ENCODE data around the gene WWOX.

WWOX gene

DNA sequence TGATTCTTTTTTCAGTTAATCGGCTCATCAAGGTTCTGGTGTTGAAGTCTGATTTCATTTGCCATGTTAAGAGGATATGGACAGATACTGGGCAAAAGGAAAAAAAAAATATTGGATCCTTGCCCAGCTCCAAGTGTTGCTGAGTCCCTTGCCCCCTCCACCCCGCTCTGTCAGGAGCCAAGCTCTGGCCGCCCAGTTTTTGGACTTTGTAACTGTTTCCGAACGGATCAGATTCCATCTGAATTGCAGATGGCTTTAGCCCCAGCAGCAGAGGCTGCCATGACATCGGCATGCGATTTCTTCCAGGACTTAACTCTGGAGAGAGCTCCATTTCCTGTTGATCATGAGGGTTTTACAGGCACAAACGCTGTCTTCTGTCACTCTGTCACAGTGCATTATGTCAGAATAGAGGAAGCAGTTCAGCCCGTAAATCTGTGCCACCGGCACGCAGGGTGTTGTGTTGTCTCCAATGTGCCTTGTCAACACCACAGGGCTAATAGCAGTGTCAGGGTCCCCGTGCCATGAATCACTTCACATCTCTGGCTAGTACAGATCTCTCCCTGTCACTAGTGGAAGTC is 885.5 kb downstream of the WWOX start:
- TF ChIP-seq OSR1 (CRISPR knock-in tag; IDR thresholded peaks at IDR 0.05), result no peak
- TF ChIP-seq BACH2 (CRISPR knock-in tag; IDR thresholded peaks at IDR 0.05; ENCODE audit: borderline replicate concordance), result no peak
- TF ChIP-seq, protein P1, sequence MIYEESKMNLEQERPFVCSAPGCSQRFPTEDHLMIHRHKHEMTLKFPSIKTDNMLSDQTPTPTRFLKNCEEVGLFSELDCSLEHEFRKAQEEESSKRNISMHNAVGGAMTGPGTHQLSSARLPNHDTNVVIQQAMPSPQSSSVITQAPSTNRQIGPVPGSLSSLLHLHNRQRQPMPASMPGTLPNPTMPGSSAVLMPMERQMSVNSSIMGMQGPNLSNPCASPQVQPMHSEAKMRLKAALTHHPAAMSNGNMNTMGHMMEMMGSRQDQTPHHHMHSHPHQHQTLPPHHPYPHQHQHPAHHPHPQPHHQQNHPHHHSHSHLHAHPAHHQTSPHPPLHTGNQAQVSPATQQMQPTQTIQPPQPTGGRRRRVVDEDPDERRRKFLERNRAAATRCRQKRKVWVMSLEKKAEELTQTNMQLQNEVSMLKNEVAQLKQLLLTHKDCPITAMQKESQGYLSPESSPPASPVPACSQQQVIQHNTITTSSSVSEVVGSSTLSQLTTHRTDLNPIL (CRISPR knock-in tag; IDR thresholded peaks at IDR 0.05; ENCODE audit: low read depth), result no peak
- no peak for TF ChIP-seq RARB (CRISPR knock-in tag; IDR thresholded peaks at IDR 0.05)
- no peak for TF ChIP-seq ZNF70 (CRISPR knock-in tag; IDR thresholded peaks at IDR 0.05)
- TF ChIP-seq ISL1 (CRISPR knock-in tag; IDR thresholded peaks at IDR 0.05), result no peak
- TF ChIP-seq, protein P2, sequence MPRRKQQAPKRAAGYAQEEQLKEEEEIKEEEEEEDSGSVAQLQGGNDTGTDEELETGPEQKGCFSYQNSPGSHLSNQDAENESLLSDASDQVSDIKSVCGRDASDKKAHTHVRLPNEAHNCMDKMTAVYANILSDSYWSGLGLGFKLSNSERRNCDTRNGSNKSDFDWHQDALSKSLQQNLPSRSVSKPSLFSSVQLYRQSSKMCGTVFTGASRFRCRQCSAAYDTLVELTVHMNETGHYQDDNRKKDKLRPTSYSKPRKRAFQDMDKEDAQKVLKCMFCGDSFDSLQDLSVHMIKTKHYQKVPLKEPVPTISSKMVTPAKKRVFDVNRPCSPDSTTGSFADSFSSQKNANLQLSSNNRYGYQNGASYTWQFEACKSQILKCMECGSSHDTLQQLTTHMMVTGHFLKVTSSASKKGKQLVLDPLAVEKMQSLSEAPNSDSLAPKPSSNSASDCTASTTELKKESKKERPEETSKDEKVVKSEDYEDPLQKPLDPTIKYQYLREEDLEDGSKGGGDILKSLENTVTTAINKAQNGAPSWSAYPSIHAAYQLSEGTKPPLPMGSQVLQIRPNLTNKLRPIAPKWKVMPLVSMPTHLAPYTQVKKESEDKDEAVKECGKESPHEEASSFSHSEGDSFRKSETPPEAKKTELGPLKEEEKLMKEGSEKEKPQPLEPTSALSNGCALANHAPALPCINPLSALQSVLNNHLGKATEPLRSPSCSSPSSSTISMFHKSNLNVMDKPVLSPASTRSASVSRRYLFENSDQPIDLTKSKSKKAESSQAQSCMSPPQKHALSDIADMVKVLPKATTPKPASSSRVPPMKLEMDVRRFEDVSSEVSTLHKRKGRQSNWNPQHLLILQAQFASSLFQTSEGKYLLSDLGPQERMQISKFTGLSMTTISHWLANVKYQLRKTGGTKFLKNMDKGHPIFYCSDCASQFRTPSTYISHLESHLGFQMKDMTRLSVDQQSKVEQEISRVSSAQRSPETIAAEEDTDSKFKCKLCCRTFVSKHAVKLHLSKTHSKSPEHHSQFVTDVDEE (CRISPR knock-in tag; IDR thresholded peaks at IDR 0.05), result no peak
- no peak for TF ChIP-seq CSDC2 (CRISPR knock-in tag; IDR thresholded peaks at IDR 0.05)
- no peak for TF ChIP-seq ZC3H10 (CRISPR knock-in tag; IDR thresholded peaks at IDR 0.05)
- TF ChIP-seq ESRRG (CRISPR knock-in tag; IDR thresholded peaks at IDR 0.05), result no peak
- no peak; the same call in 2 of the 3 replicates for ATAC-seq

DNA sequence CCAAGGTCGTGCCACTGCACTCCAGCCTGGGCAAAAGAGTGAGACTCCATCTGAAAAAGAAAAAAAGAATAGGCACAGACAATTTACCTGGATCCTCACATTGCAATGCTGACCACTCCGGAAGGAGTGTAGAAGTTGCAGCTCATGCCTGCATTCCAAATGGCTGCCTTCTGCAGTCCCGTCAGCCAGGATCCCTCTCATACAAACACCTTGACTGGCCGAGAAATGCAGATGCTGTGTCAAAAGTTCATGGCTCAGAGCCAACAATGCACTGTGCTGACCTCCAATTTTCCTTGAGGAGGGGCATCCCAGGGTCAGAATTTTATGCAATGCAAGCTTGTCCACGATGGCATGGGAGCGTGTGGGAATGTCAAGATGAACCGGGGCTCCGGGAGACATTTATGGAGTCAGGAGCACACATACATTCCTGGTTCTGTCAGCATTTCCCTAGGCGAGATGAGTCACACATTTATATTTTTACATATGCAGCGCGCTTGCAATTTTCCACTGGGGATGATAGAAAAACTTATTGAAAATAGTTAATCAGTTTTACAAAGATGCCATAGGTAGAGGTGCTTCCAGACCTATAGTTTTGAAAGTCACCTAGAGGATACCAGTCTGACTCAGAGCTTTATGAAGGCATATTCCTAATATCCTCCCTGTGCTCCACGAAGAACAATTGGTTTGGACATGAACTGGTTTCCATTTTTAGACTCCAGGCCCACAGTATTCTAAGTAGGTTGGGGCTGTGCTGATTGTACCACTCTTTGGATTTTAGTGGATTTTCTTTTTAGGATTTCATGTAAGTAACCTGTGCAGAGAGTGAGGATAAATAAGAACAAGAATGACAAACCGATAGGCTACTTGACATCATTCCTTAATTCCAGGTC is 886.5 kb downstream of the WWOX start:
- no peak for TF ChIP-seq PPARA (CRISPR knock-in tag; IDR thresholded peaks at IDR 0.05; ENCODE audit: borderline replicate concordance)
- no peak for TF ChIP-seq ARNTL (CRISPR knock-in tag; IDR thresholded peaks at IDR 0.05; ENCODE audit: borderline replicate concordance, low read depth)
- TF ChIP-seq RARB (CRISPR knock-in tag; IDR thresholded peaks at IDR 0.05), result no peak
- TF ChIP-seq ZNF565 (CRISPR knock-in tag; conservative IDR thresholded peaks at IDR 0.05; ENCODE audit: low read depth), result no peak
- no peak for TF ChIP-seq ZNF8 (CRISPR knock-in tag; IDR thresholded peaks at IDR 0.05)
- TF ChIP-seq, protein P3, sequence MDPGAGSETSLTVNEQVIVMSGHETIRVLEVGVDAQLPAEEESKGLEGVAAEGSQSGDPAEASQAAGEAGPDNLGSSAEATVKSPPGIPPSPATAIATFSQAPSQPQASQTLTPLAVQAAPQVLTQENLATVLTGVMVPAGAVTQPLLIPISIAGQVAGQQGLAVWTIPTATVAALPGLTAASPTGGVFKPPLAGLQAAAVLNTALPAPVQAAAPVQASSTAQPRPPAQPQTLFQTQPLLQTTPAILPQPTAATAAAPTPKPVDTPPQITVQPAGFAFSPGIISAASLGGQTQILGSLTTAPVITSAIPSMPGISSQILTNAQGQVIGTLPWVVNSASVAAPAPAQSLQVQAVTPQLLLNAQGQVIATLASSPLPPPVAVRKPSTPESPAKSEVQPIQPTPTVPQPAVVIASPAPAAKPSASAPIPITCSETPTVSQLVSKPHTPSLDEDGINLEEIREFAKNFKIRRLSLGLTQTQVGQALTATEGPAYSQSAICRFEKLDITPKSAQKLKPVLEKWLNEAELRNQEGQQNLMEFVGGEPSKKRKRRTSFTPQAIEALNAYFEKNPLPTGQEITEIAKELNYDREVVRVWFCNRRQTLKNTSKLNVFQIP (CRISPR knock-in tag; IDR thresholded peaks at IDR 0.05; ENCODE audit: borderline replicate concordance, low read depth), result no peak
- TF ChIP-seq TCF4 (CRISPR knock-in tag; IDR thresholded peaks at IDR 0.05; ENCODE audit: borderline replicate concordance), result no peak
- no peak for ATAC-seq

DNA sequence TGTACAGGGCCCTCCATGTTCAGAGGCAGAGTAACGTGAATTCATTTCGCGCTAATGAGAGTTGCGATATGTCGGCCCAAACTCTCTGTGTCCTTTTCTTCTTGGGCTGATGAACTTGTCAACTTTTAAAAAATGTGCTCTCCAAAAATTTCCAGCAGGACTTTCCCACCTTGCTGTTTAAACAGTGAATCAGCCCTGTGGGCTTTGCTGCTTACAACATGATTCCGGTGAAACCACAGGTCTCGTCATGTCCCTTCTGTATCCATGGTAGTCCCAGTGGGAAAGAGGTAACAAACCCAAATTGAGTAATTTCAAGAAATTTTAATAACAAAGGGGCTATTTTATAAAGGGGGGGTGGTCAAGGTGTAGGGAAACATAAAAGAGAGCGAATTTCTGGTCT is 888.2 kb downstream of the WWOX start:
- TF ChIP-seq, protein P4, sequence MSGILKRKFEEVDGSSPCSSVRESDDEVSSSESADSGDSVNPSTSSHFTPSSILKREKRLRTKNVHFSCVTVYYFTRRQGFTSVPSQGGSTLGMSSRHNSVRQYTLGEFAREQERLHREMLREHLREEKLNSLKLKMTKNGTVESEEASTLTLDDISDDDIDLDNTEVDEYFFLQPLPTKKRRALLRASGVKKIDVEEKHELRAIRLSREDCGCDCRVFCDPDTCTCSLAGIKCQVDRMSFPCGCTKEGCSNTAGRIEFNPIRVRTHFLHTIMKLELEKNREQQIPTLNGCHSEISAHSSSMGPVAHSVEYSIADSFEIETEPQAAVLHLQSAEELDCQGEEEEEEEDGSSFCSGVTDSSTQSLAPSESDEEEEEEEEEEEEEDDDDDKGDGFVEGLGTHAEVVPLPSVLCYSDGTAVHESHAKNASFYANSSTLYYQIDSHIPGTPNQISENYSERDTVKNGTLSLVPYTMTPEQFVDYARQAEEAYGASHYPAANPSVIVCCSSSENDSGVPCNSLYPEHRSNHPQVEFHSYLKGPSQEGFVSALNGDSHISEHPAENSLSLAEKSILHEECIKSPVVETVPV (CRISPR knock-in tag; IDR thresholded peaks at IDR 0.05), result no peak
- TF ChIP-seq ZNF8 (CRISPR knock-in tag; IDR thresholded peaks at IDR 0.05), result no peak
- TF ChIP-seq SNAI2 (CRISPR knock-in tag; IDR thresholded peaks at IDR 0.05), result no peak
- TF ChIP-seq ZFP30 (CRISPR knock-in tag; IDR thresholded peaks at IDR 0.05), result no peak
- no peak for TF ChIP-seq CSDC2 (CRISPR knock-in tag; IDR thresholded peaks at IDR 0.05)
- no peak for TF ChIP-seq TOX (CRISPR knock-in tag; IDR thresholded peaks at IDR 0.05; ENCODE audit: borderline replicate concordance)
- no peak for TF ChIP-seq ZNF565 (CRISPR knock-in tag; conservative IDR thresholded peaks at IDR 0.05; ENCODE audit: low read depth)
- no peak for TF ChIP-seq OSR1 (CRISPR knock-in tag; IDR thresholded peaks at IDR 0.05)
- TF ChIP-seq ZFP3 (CRISPR knock-in tag; IDR thresholded peaks at IDR 0.05), result no peak
- TF ChIP-seq BACH2 (CRISPR knock-in tag; IDR thresholded peaks at IDR 0.05; ENCODE audit: borderline replicate concordance), result no peak
- no peak for TF ChIP-seq RARB (CRISPR knock-in tag; IDR thresholded peaks at IDR 0.05)
- ATAC-seq, result no peak

All from SK-N-SH treated with all-trans-retinoic acid at 6 μM for 48 hours (cell line).